GM12891 (cell line): ENCODE measurements around the gene ADGRL3.

Source experiments
- POLR2A ChIP-seq: IDR thresholded peaks from 2 replicates; pipeline ENCODE4 v1.6.1; 2011; ENCODE audit warnings: low read depth, low read length, control low read depth
- POU2F2 ChIP-seq: IDR thresholded peaks from 2 replicates; pipeline ENCODE4 v1.6.1; 2011; ENCODE audit warnings: low read depth, mild to moderate bottlenecking, control low read depth, low read length, moderate library complexity

DNA sequence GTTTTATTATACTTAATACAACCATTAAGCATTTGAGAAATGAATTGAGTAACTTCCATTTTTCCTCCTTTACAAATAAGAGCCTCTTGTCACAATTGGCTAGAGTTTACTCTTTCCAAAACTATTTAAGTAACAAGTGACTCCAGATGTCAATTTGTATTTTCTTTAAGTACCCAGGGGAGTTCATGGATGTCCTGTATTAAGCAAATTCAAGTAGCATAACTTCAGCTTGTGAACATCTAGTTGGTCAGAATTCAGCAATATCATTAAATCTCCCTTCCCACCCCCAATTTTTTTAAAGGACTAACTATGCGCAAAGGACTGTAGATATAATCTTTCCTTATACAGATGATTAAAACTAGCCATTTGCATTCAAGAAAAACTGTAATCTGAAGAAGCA is 1.4 kb upstream of the ADGRL3 start:
- no peak for TF ChIP-seq POLR2A
- TF ChIP-seq POU2F2 = no peak
